GM19467 (cell line): ENCODE results near the gene ALDH9A1.
"Not testable (repeated sequence)": the region's sequence is repeated elsewhere in the genome, so short reads cannot be mapped to it uniquely, and the experiment has no call there.

Experiments
- ATAC-seq: cut with Tn5 transposase; IDR thresholded peaks from one replicate; pipeline ENCODE4 v1.9.1; 2021; ENCODE audit warnings: mild to moderate bottlenecking, moderate library complexity; ENCODE audit not compliant: unreplicated experiment

The ALDH9A1 gene

GRCh38 chr1:165688046-165688445, 10.3 kb downstream of the ALDH9A1 start:
- no peak for ATAC-seq

DNA sequence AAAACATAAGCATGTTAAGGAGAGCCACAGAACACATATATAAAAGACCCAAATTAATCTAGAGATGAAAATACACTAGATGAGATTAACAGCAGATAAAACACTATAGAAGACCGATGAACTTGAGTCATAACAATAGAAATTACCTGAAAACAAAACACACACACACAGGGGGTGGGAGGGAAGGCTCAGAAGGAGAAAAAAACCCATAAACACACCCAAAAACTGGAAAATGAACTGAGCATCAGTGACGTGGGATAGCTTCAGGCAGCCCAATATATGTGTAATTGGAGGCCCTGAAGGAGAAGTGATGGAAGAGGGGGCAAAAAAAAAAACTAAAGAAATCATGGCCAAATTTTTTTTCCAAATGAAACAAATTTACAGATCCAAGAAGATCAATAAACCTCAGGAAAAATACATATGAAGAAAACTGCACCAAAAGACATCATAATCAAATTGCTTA, 11.4 kb downstream of the ALDH9A1 start:
- no peak for ATAC-seq

DNA sequence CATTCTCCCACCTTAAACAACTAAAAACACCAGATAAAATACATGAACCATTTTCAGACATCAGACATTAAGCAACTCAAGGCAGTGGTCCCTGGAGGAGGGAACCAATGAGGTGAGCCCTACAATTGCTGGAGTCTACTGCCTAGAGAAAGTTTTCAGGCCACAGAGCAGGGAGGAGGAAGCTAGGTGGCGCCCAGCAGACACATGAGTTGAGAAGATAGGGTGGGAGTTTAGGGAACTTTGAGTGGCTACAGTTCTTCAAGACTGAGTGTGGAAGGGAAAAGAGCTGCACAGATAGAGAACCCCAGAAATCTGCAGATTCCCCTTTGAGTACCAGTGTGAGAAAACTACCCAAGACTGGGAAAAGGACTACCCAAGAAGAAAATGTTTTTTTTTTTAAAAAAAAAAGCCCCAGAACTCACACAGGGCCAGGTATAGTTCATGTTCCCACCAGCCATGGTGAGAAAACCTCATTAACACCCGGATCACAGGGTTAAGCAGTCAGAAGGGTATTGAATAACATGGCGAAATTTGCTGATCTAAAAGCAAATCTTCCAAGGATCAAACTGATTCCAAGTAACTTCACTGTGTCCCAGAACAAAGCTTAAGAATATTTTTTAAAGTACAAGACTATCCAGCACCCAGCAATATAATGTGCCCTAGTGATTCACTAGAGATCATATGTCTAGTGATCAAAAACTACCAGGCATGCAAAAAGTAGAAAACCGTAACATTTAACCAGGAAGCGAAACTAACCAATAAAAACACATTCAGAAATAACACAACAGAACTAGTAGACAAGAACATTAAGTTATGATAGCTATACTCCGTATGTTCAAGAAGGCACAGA, 12.0 kb downstream of the ALDH9A1 start:
- ATAC-seq, result no peak

DNA sequence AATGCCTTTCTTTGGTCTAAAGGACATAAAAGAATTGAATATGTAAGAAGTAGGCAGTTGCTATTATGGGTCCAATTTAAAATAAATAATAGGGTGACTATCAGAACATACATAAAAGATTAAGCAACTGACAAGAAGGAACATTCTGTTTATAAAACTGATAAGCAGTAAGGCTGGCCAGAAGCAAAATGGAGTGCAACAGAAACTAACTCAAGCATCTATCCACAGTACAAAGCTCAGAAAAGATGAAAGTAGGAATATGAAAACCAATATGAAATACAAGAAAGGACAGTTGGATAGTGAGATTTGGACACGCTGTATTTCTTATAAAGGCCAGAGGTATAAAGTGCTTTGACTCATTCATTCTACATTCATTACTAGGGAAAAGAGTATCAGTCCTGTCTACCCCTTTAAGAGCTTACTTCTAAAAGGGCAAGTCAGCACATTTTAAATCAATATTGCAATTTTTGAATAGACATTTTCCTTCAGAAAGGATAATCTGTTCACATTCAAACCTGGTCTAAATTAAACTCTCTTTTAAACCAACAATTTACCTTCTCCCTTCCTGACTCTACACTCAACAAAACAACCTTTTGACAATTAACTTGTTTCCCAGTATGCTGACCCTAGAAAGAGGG, 14.4 kb downstream of the ALDH9A1 start:
- ATAC-seq, result no peak

DNA sequence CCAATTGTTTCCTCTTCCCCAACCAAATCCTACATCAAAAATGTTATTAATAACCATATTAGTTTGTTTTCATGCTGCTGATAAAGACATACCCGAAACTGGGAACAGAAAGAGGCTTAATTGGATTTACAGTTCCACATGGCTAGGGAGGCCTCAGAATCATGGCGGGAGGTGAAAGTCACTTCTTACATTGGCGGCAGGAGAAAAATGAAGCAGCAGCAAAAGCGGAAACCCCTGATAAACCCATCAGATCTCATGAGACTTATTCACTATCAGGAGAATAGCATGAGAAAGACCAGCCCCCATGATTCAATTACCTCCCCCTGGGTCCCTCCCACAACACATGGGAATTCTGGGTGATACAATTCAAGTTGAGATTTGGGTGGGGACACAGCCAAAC, 17.6 kb downstream of the ALDH9A1 start:
- not testable (repeated sequence) for ATAC-seq

- ATAC-seq, result no peak
Observed at GRCh38 chr1:165680303-165680702, 18.1 kb downstream of the ALDH9A1 start.

DNA sequence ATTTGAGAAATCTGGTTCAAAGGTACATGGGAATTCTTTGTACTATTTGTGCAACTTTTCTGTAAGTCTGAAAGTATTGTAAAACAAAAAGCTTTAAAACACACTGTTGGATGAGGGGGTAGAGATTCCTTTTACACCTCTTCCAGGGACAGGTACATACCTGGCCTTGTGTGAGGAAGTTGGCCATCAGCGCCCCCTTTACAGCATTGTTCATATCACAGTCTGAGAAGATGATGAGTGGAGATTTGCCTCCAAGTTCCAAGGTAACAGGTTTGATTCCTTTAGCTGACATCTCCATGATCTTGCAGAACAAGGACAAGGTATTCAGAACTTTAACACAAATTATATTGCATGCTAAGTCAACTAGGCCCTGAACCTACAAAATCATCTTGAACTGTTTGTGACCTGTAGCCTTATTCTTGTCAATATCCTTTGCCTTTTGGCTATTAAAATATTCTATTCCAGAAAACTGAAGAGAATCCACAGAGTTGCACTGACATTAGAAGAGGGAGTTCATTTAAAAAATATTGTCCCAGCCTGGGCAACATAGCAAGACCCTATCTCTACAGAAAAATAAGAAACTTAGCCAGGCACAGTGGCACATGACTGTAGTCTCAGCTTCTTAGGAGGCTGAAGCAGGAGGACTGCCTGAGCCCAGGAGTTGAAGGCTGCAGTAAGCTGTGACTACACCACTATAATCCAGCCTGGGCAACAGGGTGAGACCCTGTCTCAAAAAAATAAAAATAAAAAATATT, 18.9 kb downstream of the ALDH9A1 start:
- no peak for ATAC-seq

- no peak for ATAC-seq
Observed at GRCh38 chr1:165678509-165678908, 19.9 kb downstream of the ALDH9A1 start.

DNA sequence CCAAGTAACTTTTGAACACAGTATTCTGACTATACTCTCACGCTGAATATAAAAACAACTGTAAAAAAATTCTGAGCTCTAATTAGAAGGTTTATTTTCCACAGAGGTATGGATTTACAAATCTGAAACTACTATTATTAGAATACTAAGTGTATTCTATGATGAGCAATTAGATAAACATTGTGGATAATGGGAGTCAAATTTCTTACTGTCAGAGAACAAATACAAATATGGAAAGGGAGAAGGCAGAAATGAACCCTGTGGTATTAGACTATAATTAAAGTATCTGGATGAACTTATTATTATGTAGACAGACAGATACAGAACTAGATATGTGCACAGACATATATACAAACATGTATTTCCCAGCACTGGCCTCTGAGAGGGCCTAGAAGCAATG, 22.6 kb downstream of the ALDH9A1 start:
- no peak for ATAC-seq

- no peak for ATAC-seq
Observed at GRCh38 chr1:165674599-165674998, 23.8 kb downstream of the ALDH9A1 start.

DNA sequence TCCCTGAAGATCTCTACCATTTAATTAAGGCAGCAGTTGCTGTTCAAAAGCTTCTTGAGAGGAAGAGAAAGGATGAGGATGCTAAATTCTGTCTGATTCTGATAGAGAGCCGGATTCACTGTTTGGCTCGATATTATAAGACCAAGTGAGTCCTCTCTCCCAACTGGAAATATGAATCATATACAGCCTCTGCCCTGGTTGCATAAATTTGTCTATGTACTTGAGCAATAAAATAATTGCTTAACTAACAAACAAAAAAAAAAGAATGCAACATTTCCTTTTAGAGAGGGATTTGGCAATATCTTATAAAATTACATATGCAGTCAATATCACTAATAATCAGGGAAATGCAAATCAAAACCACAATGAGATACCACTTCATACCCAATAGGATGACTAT, 26.8 kb downstream of the ALDH9A1 start:
- no peak for ATAC-seq

DNA sequence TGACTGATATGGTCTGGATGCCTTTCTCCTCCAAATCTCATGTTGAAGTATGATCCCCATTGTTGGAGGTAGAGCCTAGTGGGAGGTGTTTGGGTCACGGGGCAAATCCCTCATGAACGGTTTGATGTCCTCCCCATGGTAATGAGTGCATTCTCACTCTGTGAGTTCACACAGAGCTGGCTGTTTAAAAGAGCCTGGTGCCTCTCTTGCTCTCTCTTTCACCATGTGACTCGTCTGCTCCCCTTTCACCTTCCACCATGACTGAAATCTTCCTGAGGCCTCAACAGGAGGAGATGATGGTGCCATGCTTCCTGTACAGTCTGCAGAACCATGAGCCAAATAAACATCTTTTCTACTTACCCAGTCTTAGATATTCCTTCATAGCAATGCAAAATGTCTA, 30.2 kb downstream of the ALDH9A1 start:
- no peak for ATAC-seq

GRCh38 chr1:165666152-165666825, 32.1 kb downstream of the ALDH9A1 start:
- no peak for ATAC-seq

GRCh38 chr1:165662186-165662585, 36.2 kb downstream of the ALDH9A1 start:
- ATAC-seq, result no peak

DNA sequence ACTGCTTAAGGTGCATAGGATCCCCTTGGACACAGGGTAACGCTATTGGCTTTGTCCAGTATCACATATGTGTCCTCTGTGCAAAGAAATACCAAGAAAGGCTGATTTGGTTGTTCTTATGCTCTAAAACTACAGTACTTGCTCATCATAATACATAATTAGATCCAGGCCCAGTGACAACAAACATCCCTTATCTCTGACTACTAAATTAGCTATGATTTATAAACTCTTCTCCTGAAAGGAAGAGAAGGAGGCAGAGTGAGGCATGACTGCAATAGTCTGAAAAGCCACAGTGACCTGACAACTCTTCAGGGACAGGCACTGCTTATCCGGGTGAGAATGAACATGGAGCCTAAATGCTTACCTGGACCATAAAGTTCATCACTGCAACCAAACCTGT, 36.7 kb downstream of the ALDH9A1 start:
- ATAC-seq, result no peak

DNA sequence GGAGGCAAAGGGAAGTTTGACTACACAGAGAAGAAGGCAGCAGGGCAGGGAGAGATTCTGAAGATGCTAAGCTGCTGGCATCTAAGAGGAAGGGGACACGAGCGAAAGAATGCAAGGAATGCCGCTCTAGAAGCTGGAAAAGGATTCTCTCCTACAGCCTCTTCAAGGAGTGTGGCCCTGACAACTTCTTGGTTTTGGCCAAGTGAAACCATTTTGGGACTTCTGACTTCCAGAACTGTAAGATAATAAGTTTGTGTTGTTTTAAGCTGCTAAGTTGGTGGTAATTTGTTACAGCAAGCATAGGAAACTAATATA, 38.8 kb downstream of the ALDH9A1 start:
- ATAC-seq, result no peak

- ATAC-seq, result not testable (repeated sequence)
Observed at GRCh38 chr1:165658766-165659580, 39.4 kb downstream of the ALDH9A1 start.

DNA sequence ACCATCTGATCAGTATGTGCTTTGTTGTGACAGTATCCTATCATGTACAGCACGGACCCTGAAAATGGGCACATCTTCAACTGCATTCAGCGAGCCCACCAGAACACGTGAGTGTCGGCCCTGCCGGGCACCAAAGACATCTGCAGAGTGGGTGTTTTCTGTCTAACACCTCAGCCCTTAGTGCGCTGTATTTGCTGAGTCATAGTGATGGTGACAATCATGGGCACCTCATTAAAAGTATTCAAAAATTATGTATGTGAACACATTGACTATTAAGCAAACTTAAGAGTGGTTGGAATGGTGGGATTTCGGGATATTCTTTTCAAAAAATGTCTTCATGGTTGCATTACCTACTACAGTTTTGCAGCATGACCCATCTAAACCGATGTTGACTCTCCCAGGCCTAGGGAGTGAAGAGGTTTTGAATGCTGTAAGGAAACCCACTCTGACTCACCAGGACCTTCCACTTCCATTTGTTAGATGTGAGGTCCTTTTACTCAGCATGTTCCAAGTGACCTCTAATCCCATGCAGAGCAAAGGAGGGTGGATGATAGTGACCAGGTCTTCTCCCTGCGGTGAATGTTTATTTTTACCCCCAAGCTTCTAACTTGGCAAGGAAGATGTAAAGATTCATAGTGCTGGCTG, 47.3 kb downstream of the ALDH9A1 start:
- no peak for ATAC-seq

GRCh38 chr1:165648919-165649572, 49.3 kb downstream of the ALDH9A1 start:
- ATAC-seq, result no peak
